Kasumi-1 (cell line): ENCODE results near the gene ST6GAL1.
"Not testable (repeated sequence)": the region's sequence is repeated elsewhere in the genome, so short reads cannot be mapped to it uniquely, and the experiment has no call there.

Experiments
- DNase-seq, 2 experiments: peaks; one replicate each; lab custom pipeline; 2025; lab: John Stamatoyannopoulos, UW

The ST6GAL1 gene

GRCh38 chr3:186930143-186930640 is at the start of gene ST6GAL1:
Gene ST6GAL1 (plus strand): TSS chr3:186930526. CDS start chr3:187042704, 112,178 bp downstream.
- DNase-seq = peak; percentile 81 to 82

GRCh38 chr3:186882150-186882524 is 48.2 kb upstream of the ST6GAL1 start:
- peak in 1 of 2 experiments; percentile 17 for DNase-seq

- peak; percentile 15 to 18 for DNase-seq
Measured at GRCh38 chr3:186882881-186883685, 47.2 kb upstream of the ST6GAL1 start.

- DNase-seq = no peak
Measured at GRCh38 chr3:186883686-186884058, 46.7 kb upstream of the ST6GAL1 start.

GRCh38 chr3:186884868-186885267 is 45.5 kb upstream of the ST6GAL1 start:
- not testable (repeated sequence) for DNase-seq

- DNase-seq = no peak
Measured at GRCh38 chr3:186886202-186886981, 43.9 kb upstream of the ST6GAL1 start.

- DNase-seq = not testable (repeated sequence)
Measured at GRCh38 chr3:186887507-186887938, 42.8 kb upstream of the ST6GAL1 start.

- DNase-seq = peak; percentile 84 to 85
Measured at GRCh38 chr3:186888569-186888968, 41.8 kb upstream of the ST6GAL1 start.

- DNase-seq = not testable (repeated sequence)
Measured at GRCh38 chr3:186889698-186890097, 40.6 kb upstream of the ST6GAL1 start.

- no peak for DNase-seq
Measured at GRCh38 chr3:186890911-186891310, 39.4 kb upstream of the ST6GAL1 start.

GRCh38 chr3:186893071-186893470 is 37.3 kb upstream of the ST6GAL1 start:
- DNase-seq = not testable (repeated sequence)

- DNase-seq = no peak
Measured at GRCh38 chr3:186895406-186895805, 34.9 kb upstream of the ST6GAL1 start.

- no peak for DNase-seq
Measured at GRCh38 chr3:186896006-186896405, 34.3 kb upstream of the ST6GAL1 start.

GRCh38 chr3:186896875-186897274 is 33.5 kb upstream of the ST6GAL1 start:
- DNase-seq = no peak

- no peak for DNase-seq
Measured at GRCh38 chr3:186901135-186901734, 29.1 kb upstream of the ST6GAL1 start.

- no peak for DNase-seq
Measured at GRCh38 chr3:186902154-186902553, 28.2 kb upstream of the ST6GAL1 start.

- no peak for DNase-seq
Measured at GRCh38 chr3:186902713-186903112, 27.6 kb upstream of the ST6GAL1 start.

GRCh38 chr3:186903676-186904075 is 26.6 kb upstream of the ST6GAL1 start:
- not testable (repeated sequence) for DNase-seq

- DNase-seq = not testable (repeated sequence)
Measured at GRCh38 chr3:186907075-186907474, 23.3 kb upstream of the ST6GAL1 start.

- DNase-seq = no peak
Measured at GRCh38 chr3:186909078-186909853, 21.1 kb upstream of the ST6GAL1 start.
